HFFc6 (cell line): ENCODE measurements around the gene OR10H2. TPM values are rescaled to one million over a fixed set of nuclear protein-coding genes. Genes with fewer than 3 reads are reported as not detected.

Experiments used
- DNase-seq: peaks from one replicate; pipeline ENCODE4 v3.0.0-alpha.2; 2018
- H3K27ac Mint-ChIP-seq: 2 replicates; pipeline ENCODE4 v1.8.0; 2020; ENCODE audit warnings: mild to moderate bottlenecking, mixed read lengths
- H3K27me3 Mint-ChIP-seq: 2 replicates; pipeline ENCODE4 v1.8.0; 2021; ENCODE audit warnings: mild to moderate bottlenecking, moderate library complexity, mixed read lengths; ENCODE audit not compliant: insufficient read depth
- H3K36me3 Mint-ChIP-seq: 2 replicates; pipeline ENCODE4 v1.8.0; 2021; ENCODE audit warnings: low read depth, mixed read lengths
- H3K4me1 Mint-ChIP-seq: 2 replicates; pipeline ENCODE4 v1.8.0; 2020; ENCODE audit warnings: low read depth, mixed read lengths
- H3K4me3 Mint-ChIP-seq: 2 replicates; pipeline ENCODE4 v1.8.0; 2020; ENCODE audit warnings: mild to moderate bottlenecking, moderate library complexity, mixed read lengths
- H3K9me3 Mint-ChIP-seq: 2 replicates; pipeline ENCODE4 v1.8.0; 2020; ENCODE audit warnings: mild to moderate bottlenecking, mixed read lengths
- total RNA-seq, 6 experiments: library from RNA; stranded (reverse); fragmentation: NEBNext Ultra II Directional; extraction: Animal tissue kit (Norgen Biotek cat#: 25700); gene quantifications; 2 replicates in 1 of 6; 3 replicates in 5 of 6; pipeline ENCODE4 v1.2.3, GENCODE V29; 2021
- TF ChIP-seq, protein P1 (sequence below): fragments of 200-600 bp; sonication (generic); IDR thresholded peaks from 2 replicates; pipeline ENCODE4 v1.5.0; 2021; ENCODE audit warnings: antibody characterized with exemption, mild to moderate bottlenecking

The OR10H2 gene
- total RNA-seq, 6 experiments from 2014 or later = not detected

DNA sequence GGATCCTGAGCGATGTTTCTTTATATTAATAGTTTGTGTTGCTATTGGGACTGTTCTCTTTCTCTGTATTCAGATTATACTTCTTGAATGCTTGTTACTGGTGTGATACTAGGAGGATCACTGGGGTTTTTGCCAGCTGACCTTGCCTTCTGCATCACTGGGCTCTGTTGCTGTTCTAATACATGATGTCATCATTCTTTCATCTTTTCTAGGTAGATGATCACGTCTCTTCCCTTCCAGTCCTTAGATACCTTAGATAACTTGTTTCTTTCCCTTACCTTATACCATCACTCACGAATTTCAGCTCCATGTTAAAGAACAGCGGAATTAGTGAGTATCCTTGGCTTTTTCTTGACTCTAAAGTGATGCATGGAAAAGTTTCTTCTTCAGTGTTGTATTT, 9.9 kb downstream of the OR10H2 start, which contains the start of gene OR10H3:
OR10H3 (plus strand) TSS at position 264 of the 400 bp plus-strand sequence. CDS start 3,408 bp downstream, outside the sequence.
- peaks cover 41% of the 10 kb centered on the region for H3K9me3 Mint-ChIP-seq
- H3K27ac Mint-ChIP-seq = no peak within 1 kb of the TSS
- no peak for DNase-seq
- TF ChIP-seq, protein P1, sequence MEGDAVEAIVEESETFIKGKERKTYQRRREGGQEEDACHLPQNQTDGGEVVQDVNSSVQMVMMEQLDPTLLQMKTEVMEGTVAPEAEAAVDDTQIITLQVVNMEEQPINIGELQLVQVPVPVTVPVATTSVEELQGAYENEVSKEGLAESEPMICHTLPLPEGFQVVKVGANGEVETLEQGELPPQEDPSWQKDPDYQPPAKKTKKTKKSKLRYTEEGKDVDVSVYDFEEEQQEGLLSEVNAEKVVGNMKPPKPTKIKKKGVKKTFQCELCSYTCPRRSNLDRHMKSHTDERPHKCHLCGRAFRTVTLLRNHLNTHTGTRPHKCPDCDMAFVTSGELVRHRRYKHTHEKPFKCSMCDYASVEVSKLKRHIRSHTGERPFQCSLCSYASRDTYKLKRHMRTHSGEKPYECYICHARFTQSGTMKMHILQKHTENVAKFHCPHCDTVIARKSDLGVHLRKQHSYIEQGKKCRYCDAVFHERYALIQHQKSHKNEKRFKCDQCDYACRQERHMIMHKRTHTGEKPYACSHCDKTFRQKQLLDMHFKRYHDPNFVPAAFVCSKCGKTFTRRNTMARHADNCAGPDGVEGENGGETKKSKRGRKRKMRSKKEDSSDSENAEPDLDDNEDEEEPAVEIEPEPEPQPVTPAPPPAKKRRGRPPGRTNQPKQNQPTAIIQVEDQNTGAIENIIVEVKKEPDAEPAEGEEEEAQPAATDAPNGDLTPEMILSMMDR = no peak
- H3K36me3 Mint-ChIP-seq = peaks cover 6% of the 10 kb centered on the region
- H3K4me3 Mint-ChIP-seq = no peak within 1 kb of the TSS
- H3K4me1 Mint-ChIP-seq = no peaks in the 10 kb centered on the region
- no peaks in the 10 kb centered on the region for H3K27me3 Mint-ChIP-seq

DNA sequence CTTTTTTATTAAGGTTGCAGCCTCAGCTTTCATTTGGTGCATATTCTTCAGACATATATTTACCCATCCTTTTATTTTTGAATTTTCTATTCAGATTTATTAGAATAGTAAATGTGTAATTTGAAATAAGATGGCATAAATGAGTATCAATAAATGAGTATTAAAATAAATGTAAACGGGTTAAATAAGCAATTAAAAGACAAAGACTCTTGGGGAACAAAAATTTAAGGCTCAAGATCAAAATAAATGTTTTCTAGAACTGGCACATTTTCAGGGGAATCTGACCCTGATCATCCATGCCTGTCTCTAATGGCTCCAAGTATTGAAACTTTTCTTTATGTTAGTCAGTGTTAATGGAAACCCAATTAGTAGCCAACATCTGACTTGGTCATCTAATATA, 13.0 kb downstream of the OR10H2 start:
- TF ChIP-seq, protein P1 = no peak
- no peak overlapping the region for H3K27ac Mint-ChIP-seq
- peaks cover 34% of the 10 kb centered on the region for H3K9me3 Mint-ChIP-seq
- H3K4me1 Mint-ChIP-seq = no peaks in the 10 kb centered on the region
- H3K36me3 Mint-ChIP-seq = peaks cover 6% of the 10 kb centered on the region
- no peaks in the 10 kb centered on the region for H3K27me3 Mint-ChIP-seq
- no peak overlapping the region for H3K4me3 Mint-ChIP-seq
- DNase-seq = no peak

DNA sequence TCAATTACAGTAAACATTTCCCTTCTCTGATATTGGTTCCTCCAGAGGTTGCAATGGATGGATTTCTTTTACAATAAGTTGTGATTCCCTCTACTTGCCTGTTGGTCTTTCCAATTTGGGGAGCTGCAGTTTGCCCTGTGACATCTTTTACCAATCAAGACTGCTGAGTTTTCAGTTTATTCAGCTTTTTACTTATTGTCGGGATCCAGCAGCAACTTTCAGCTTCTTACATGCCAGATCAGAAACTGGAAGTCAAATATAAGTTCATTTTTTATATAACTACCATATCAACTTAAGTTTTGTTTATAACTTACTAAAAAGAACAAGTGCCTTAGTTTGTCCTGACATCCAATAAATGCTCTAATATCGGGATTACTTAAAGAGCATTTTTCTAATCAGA, 20.4 kb downstream of the OR10H2 start:
- no peak overlapping the region for H3K4me3 Mint-ChIP-seq
- no peaks in the 10 kb centered on the region for H3K36me3 Mint-ChIP-seq
- no peak overlapping the region for H3K27ac Mint-ChIP-seq
- no peak for DNase-seq
- TF ChIP-seq, protein P1 = no peak
- H3K4me1 Mint-ChIP-seq = no peaks in the 10 kb centered on the region
- no peaks in the 10 kb centered on the region for H3K27me3 Mint-ChIP-seq
- peaks cover 26% of the 10 kb centered on the region for H3K9me3 Mint-ChIP-seq

DNA sequence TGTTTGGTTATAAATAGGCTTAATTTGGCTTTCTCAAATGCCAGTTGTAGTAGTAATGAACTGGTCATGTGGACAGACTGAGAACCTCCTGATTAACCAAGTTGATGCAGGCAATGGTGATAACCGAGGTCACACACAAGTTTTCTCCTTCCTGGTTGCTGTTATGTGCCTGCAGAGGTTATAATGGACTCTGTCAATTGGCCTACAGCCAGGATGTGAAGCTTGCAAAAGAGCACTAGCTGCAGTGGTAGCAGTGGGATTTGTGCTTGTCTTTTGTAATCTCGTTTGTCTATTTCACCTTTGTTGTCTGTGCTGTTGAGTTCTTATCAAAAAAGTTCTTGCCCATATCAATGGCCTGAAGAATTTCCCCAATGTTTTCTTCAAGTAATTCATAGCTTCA, 30.6 kb downstream of the OR10H2 start:
- Mint-ChIP-seq H3K4me3 (no peak overlapping the region), H3K36me3 (no peaks in the 10 kb centered on the region), H3K9me3 (peaks cover 52% of the 10 kb centered on the region), H3K27ac (no peak overlapping the region), H3K27me3 (no peaks in the 10 kb centered on the region), H3K4me1 (no peaks in the 10 kb centered on the region)
- DNase-seq = no peak
- TF ChIP-seq, protein P1 = no peak

DNA sequence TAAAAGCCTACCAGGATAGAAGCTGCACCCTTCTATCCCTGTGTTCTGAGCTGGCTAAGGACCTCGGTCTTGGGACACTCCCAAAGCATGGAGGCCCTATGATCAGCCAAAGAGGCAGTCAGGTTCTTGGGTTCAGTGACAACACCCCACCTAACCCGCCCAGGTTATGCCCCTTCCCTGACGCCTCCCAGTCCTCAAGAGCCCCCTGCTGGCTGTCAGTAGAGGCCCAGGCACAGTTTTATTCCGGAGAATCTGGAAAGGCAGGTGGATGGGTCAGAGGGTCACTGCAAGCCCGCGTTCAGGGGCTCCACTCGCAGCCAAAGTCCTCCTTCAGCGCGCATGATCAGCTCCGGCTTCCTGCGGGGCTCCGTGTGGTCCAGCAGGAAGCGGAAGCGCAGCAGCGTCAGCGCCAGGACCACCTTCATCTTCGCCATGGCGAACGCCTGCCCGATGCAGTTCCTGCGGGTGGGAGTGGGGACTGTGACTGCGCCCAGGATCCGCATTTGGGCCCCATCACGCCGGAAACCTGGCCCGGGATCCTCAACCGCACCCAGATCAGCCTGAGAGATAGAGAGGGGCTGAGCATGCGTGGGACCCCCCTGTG, 32.2 kb downstream of the OR10H2 start:
- Mint-ChIP-seq H3K36me3 (no peaks in the 10 kb centered on the region), H3K27me3 (no peaks in the 10 kb centered on the region), H3K4me3 (no peak overlapping the region), H3K9me3 (peaks cover 46% of the 10 kb centered on the region), H3K27ac (no peak overlapping the region), H3K4me1 (no peaks in the 10 kb centered on the region)
- TF ChIP-seq, protein P1 = no peak
- DNase-seq = no peak
